ENCODE measurements around the gene ZNF385C.
"Not testable (repeated sequence)": the region's sequence is repeated elsewhere in the genome, so short reads cannot be mapped to it uniquely, and the experiment has no call there.

Gene ZNF385C

DNA sequence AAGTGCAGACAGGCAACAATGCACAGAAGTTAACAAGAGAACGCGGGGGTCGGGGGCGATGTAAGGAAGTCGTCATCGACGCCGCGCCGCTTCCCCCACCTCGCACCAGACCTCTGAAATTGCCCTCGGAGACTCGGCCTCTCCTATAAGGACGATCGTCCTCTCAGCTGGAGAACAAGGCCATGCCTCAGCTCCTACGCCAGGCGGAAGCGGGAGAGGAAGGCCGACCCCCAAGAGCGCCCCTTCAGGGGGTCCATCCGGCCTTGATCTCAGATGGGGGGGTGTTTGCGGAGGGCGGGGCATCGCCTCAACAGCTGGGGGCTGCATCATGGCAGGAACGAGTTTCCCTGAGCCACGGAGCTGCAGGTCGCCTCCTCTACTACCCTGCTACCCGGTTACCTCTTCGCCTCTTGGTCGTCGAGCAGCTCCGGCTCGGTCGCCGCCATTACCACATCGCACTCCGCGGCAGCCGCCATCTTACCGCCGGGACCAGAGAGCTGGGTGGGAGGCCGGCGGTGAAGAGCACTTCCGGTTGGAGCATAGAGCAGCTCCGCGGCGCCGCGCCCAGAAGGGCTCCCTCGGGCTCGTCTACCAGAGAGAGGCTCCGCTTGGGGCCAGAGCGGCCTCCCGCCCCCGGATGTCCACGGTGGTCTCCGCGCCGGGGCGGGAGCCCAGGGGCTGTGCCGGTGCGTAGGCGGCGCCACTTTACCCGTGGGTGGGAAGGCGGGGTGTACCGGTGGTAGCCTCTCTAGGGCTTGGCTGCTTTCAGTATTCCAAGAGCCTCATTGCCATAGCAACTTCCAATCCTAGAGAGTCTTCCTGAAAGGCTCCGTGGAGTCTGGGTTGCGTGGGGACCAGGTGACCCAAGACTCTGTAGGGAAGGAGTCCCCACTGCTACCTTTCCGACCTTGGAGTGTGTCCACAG is 81.1 kb downstream of the ZNF385C start, which contains the start of gene DNAJC7:
Gene DNAJC7, minus strand, starts transcription at position 499 of the 925 bp plus-strand sequence. Its CDS starts 23 bp downstream, at position 476.
- DNase-seq: peak; percentile 91

DNA sequence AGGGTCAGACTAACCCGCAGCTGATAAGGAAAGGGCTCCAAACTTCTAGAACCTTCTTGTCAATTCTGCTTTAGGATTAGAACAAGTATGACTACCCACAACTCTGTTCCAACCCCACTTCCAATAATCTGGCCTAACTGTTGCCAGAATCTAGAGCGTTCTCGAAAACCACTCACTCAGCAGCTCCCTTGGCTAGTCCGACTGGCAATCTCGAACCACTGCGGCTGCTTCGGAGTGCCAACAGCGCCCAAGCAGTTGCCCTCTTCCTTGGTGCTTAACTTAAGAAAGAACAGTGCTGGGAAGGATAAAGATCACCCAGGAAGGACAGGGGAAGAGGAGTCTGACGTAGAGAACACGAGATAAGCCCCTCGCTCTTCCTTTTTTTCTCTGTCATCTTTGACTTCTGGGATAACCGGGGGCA is 81.9 kb downstream of the ZNF385C start:
- DNase-seq: no peak

DNA sequence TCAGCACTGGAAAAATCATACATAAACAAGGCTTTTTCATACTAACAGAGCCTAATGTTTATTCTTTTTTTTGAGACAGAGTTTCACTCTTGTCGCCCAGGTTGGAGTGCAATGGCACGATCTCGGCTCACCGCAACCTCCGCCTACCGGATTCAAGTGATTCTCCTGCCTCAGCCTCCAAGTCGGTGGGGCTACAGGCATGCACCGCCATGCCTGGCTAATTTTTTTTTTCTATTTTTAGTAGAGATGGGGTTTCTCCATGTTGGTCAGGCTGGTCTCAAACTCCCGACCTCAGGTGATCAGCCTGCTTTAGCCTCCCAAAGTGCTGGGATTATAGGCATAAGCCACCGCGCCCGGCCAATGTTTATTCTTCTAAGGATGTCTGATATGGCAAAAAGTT is 84.5 kb downstream of the ZNF385C start:
- not testable (repeated sequence) for DNase-seq

DNA sequence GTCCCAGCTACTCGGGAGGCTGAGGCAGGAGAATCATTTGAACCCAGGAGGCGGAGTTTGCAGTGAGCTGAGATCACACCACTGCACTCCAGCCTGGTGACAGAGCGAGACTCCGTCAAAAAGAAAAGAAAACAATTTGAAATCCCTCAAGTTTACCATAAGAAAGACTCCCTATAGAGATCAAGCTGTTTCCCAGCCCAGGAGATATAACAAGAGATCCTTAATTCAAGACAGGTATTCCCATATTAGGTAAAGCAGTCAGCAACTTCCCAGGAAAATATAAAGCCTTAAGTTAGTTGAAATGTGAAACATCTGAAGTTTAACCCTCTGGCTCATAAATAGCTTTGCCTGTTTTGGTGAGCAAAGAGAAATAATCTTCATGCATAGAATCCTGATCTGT is 85.9 kb downstream of the ZNF385C start:
- DNase-seq: not testable (repeated sequence)

DNA sequence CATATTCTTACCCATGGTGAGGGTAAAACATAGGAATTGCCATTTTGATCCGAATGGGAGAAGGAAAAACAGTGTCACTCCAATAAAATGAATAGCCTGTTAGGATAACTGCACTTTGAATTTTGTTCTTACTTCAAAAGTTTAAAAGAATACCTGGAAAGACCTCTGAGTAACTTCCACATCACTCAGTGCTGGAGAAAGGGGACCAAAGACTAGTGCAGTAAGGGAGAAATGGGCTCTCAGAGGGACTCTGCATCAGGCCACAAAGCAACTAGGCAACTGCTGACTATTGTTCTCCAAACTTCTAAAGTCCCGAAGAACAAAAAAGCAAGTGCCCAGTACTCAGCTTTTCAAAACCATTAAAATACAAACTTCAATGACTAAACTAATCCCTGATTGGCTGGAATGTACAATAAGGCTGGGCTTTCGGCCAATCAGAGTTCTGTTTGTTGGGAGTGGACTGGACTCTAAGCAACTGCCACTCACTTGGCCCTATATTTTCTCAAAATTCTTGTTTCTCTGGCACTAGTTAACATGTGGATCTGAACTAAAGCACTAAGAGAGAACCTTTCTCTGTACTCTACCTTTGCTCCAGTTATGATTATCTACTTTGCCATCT is 87.3 kb downstream of the ZNF385C start:
- no peak for DNase-seq

DNA sequence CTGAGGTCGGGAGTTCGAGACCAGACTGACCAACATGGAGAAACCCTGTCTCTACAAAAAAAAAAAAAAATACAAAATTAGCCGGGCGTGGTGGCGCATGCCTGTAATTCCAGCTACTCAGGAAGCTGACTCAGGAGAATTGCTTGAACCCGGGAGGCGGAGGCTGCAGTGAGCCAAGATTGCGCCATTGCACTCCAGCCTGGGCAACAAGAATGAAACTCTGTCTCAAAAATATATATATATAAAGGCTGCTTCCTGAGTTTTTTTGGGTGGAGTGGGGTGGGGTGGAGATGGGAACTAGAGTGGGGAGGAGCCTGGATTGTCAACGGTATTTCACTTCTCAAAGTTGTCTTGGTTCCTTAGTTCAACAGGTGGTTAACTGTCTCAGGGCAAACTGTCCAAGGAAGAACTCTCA is 88.0 kb downstream of the ZNF385C start:
- peak; percentile 43 for DNase-seq

DNA sequence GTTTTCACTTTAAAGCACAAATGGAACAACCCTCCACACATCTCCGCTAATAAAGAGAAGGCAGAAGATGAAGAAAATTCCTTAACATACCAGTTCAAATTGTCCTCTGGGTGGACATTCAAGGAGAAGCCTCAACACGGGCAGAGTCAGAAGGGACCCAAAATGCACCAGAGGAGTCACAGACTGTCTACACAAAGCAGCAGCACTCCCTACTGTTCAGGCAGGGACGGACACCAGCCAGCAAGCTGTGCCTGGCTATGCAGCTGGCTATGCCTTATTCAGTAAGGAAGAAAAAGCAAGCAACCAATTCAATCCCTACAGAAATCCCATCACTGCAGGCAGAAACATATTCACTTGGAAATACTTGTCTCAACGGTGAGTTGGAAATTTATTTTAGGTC is 89.1 kb downstream of the ZNF385C start:
- no peak for DNase-seq

DNA sequence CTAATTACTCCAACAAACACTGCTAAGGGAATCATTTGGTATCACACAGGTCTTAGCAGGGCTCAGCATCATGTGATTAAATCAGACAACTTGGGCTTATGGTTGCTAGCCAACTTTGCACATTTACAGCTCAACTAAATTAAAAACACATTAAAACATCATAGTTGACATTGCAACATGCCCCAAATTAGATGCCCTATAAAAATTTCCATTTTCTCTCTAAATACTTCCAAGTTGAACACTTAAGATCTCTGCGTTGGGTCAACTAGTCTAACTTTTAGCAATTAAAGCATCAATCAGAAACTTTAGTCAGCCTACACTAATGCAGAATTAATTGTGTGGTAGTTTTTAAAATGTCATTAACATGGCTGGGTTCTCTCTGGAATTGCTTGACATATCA is 93.1 kb downstream of the ZNF385C start:
- no peak for DNase-seq

DNA sequence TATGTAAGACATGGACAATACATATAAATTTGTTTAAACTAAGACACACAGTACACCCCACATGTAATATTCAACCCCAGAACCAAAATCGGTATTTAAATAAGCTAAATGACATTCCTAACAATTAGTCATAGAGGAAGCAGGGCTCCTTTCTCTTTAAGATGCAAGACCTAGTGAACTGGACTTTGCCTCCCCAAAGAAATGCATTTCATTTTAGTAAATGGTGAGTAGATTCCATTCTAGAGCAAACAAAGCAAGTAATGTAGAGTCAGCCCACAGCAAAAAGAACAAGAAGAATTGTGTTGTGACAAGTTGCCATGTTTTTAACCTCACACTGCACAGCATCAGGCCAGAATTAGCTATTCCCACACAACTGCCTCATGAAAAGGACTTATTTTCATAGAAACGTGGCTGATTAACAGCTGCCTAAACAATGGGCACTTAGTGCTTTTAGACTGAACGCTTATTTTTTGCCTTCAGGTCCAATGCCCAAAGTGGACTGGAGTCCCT is 95.4 kb downstream of the ZNF385C start:
- peak; percentile 35 for DNase-seq

DNA sequence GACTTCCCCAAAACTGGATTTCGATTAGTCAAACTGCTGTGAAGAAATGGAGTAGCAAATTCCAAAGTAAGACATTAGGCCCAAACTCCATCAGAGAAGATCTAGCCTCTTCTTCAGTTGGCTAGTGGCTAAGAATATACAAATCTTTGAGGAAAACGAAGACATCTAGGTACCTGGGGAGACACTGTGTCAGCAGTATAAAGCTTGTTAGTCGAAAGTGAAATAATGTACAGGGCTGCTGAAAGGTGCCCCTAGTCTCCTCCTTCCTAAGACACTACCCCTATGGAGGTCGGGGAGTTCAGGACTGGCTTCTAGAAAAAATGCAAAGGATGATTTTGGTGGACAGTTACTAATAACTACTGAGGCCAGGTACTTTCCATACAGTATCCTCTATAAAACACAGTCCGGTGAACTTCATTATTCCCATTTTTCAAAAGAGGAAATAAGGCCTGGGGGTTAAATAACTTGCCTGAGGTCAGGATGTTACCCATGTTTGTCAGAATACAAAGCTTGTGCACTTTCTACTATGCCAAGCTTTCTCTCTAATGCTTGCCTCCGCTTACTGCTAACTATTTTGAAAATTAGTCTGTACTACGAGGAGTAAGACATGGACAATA is 96.0 kb downstream of the ZNF385C start:
- no peak for DNase-seq

DNA sequence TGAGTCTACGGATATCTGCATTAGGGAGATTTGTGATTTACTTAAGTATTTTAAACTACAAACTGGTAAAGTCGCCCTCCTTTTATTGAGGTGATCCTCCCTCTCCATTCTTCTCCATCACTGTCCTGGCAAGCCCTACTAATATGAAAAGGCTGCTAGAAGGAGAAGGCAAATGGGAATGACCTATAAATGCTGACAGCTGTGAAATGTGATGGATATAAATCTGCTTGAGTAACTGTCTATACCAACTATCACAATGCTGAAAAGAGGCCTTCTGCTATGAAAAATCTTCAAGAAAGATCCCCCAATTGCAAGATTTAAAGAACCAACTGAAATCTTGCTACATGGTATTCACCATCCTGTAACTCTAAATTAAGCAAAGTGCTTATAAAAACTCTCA is 96.5 kb downstream of the ZNF385C start:
- DNase-seq: no peak

DNA sequence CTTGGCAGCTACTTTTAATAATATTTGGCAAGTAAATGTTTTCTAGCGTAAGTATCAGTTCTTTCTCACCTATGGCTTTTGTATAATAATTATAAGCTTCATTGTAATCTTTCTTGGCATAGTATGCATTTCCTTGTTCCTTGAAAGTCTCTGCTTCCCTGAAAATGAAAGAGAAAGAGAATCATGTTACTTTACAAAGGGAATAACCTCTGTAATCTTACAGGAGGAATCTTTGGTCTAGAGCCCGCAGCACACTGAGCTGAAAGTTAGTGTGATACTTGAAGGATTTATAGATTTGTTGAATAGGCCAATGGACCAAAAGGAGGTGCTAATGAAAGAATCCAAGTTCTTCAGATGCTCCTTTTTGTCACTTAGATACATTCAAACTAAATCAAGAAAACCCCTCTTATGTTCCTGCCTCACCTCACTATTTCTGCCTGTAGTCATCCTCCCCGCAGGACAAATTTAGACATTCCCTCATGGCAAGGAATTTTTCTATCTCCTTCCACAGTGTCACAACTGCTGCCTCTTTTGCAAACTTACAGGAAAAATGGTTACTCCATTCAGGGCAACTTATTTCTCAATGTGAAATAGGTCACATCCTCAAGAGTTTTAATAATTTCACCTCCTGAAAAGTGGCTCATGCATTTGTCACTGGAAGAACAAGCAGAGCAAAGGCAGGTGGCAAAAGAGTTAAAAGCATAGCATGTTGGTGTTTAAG is 97.7 kb downstream of the ZNF385C start:
- no peak for DNase-seq

DNA sequence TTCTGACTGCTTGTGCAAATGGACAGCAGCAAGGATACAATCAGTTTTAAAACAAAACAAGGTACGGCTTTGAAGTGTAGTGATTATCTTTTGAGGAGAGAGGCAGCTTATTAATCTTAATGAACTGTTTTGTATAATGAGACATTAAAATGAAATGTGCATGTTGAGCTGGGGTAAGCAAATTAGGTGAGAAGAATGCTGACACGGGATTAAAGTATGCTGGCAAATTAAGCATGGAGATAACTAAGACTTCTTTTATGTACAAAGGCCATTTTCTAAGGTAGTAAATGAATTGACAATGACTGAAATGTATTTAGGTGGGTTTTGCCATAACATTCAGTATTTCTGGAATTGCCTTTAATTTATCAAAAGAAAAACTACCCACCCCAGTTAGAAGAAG is 99.8 kb downstream of the ZNF385C start:
- DNase-seq: no peak

DNA sequence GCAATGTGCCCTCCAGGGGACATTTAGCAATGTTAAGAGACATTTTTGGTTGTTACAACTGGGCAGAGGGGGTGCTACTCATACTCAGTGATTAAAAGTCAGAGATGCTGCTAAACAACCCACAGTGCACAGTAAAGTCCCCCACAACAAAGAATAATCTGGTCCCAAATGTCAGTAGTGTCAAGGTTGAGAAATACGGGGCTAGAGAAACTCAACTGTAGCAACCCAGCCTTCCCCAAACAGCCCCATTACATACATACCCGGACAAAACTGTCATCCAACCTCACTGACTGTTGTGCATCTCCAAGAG is 101.5 kb downstream of the ZNF385C start:
- DNase-seq: no peak

DNA sequence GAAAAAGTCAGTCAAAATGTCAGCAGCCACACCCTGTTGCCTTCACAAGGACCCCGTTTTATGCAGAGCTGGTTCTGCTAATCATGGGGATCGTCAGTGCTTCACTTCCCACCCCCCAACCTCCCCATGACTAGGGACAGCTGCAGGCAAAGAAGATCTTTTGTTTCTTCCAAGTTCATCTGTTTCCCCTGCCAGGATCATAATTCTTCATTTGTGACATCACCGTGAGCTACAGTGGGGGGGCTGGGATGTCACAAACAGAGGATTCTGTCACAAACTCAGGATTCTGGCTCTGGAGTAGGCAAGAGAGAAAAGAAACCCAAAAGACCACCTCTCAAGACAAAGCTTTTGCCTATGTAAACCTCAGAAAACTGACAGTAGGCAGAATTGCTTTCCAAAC is 105.7 kb downstream of the ZNF385C start:
- DNase-seq: no peak

DNA sequence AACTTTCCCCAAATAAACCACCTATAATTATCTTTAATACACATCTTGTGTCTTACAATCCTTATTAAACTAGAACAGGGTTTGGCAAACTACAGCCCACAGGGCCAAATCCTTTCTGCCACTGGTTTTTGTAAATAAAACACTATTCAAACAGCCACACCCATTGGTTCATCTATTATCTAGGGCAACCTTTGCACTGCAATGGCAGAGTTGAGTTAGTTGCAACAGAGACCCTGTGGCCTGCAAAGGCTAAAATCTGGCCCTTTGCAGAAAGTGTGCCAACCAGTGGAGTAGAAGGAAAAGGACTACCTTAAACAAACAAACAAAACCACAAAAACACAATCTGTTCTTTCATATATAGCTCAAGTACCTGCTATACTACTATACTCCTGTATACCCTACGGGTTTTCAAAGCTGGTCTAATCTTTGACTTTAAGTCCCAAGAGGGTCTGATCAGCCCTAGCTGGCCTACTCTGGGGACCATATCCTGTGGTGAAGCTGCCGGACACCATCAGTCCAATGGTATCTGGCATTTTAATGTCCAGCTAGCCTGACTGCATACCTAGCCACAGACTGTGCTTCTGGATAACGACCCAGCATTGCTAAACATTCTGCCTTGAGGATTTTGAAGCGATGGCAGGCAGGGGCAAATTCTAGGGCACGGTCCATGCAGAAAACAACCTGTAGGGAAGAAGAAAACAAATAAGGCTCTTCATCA is 108.4 kb downstream of the ZNF385C start:
- DNase-seq: no peak

DNA sequence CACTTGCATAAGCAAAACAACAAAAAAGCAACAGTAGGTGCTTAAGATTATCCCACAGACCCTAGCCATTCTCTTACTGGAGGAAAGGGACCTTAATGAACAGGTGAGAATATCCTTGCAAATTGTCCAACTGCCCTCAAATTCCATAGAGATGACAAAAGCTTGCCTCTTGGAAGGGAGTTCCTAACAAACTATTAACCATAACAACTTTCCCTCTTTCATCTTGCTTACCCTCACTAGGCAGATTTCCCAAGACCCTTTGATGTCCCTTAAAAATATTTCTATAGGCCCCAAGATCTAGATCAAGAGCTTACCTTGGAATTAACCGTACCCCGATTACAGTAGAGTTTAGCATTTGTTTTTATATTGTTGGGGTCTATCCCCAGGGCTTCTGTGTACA is 109.9 kb downstream of the ZNF385C start:
- DNase-seq: no peak

DNA sequence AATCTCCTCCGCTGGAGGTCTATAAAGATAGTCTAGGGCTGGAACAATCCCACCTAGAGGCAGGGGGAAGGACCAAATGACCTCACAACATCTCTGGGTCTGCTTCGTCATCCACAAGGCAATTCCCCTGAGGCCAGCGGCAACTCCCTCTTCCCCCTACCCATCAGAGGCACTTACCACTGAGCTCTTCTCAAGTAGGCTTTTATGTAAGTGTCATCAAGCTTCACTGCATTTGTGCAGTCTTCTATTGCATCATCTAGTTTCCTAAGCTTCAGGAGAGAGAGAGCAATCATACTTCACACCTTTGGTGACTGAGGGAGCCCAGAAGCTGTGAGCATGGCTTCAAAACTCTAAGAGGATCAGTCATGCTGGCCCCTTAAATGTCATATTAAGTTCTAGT is 110.6 kb downstream of the ZNF385C start:
- DNase-seq: peak; percentile 14

DNA sequence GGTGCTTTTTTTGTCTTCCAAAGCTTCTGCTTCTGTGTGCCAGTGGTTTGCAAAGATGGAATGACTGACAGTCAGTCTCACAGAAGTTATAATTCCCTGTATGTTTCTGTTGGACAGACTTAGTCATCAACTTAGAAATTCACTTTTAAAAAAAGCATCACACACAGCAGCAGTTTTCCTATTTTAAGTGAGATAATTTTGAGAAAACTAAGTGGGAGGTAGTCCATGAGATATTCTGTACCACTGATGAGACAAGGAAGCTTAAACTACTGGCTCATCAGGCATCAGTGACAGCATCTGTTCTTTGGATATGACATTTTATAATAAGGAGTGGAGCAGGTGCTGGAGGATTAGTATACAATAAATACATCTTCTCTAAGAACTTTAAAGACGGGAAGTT is 111.6 kb downstream of the ZNF385C start:
- no peak for DNase-seq

DNA sequence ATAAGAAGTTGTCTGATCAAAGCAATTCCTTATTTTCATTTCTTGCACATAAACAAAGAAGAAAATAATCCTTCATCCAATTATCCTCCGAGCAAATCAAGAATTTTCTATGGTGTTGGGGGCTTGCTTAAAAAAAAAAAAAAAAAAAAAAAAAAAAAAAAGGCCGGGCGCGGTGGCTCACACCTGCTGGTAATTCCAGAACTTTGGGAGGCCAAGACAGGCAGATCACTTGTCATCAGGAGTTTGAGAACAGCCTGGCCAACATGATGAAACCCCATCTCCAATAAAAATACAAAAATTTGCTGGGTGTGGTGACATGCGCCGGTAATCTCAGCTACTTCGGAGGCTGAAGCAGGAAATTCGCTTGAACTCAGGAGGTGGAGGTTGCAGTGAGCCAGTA is 112.4 kb downstream of the ZNF385C start:
- DNase-seq: no peak

DNA sequence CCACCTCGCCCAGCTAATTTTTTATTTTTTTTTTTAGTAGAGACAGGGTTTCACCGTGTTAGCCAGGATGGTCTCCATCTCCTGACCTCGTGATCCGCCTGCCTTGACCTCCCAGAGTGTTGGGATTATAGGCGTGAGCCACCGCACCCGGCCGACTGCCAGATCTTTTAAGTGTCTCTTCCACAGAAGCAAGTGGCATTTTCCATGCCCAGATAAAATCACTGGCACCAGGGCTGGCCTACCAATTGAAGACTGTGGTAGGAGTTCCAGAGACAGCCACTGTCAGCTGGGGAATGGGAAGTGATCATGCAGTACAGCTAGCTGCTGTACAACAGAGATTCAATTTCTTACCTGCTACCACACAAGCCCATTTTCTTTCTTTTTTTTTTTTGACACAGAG is 113.8 kb downstream of the ZNF385C start:
- DNase-seq: no peak

DNA sequence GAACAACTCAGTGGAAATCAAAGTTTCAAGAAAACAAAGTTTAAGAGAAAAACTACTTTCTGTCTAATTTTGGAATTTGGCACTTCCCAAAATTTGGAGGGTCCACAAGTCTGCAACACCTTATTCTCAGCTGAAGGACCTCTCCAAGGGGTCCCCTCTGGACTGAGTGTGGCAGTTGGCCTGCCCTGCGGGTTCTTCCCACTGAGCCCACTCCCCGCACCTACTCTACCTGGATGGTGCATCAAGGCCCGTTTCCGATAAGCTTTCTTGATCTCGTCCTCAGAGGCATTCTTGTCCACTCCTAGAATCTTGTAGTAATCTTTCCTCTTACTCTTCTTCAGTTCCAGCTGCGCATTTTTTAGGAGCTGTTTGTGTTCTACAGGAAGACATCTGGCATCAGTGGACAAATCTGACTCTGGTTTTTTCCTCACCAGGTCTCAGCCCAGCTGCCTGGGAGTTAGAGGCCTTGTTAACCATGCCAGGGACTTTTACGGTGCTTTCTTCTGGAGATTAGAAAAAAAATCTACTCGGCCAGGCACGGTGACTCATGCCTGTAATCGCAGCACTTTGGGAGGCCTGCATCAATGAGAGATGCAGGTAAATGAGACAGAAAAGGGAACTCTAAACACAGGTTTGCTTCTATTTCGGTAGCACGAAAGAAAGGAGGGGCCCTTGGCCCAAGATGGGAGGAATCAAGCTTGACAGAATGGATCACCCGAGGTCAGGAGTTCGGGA is 116.1 kb downstream of the ZNF385C start:
- DNase-seq: no peak
